IMR-90 (cell line): Measurements from ENCODE around the gene PDLIM1. TPM values are rescaled to one million over a fixed set of nuclear protein-coding genes. Genes with fewer than 3 reads are reported as not detected.
"Not testable (repeated sequence)": the region's sequence is repeated elsewhere in the genome, so short reads cannot be mapped to it uniquely, and the experiment has no call there.

Experiments used
- ATAC-seq: fragments of 200-7000 bp; cut with Tn5 transposase; 2 replicates; pipeline ENCODE4 v1.9.1; 2020; ENCODE audit warnings: low read depth, mild to moderate bottlenecking, moderate library complexity
- BruUV-seq: library from RNA; stranded (reverse); fragments of 400-500 nt; replicated peaks from 2 replicates; lab custom pipeline; 2021; lab: Mats Ljungman, UMichigan
- CTCF ChIA-PET: fragments of 300-600 bp; formaldehyde crosslinking; extraction: SDS; loops from one replicate; lab custom pipeline; 2021; ENCODE audit warnings: antibody characterized with exemption; lab: Yijun Ruan, JAX
- POLR2A ChIA-PET: fragments of 300-600 bp; sonication (Branson Sonifier 250); formaldehyde crosslinking; loops from one replicate; lab custom pipeline; 2022; ENCODE audit warnings: antibody characterized with exemption; ENCODE audit not compliant: unreplicated experiment; lab: Charles Lee
- DNase-seq: peaks from one replicate; pipeline ENCODE4 v3.0.0; 2013
- H2AFZ ChIP-seq: replicated peaks from 2 replicates; pipeline ENCODE3; 2013; ENCODE audit warnings: low read length, mild to moderate bottlenecking; ENCODE audit not compliant: poor library complexity
- H2AK5ac ChIP-seq: 2 replicates; pipeline ENCODE4 v1.6.1; 2013; ENCODE audit warnings: low read depth, low read length, inconsistent platforms
- H2AK9ac ChIP-seq: replicated peaks from 2 replicates; pipeline ENCODE3; 2013; ENCODE audit warnings: mild to moderate bottlenecking, low read depth, low read length, moderate library complexity; ENCODE audit not compliant: poor library complexity
- H2BK120ac ChIP-seq: 2 replicates; pipeline ENCODE4 v1.6.1; 2013; ENCODE audit warnings: low read depth, low read length, inconsistent platforms
- H2BK15ac ChIP-seq: 3 replicates; pipeline ENCODE4 v1.6.1; 2013; ENCODE audit warnings: low read depth, low read length, inconsistent platforms
- H2BK20ac ChIP-seq: 2 replicates; pipeline ENCODE4 v1.6.1; 2013; ENCODE audit warnings: low read depth, mild to moderate bottlenecking, inconsistent platforms, low read length, moderate library complexity
- H2BK5ac ChIP-seq: 2 replicates; pipeline ENCODE4 v1.6.1; 2013; ENCODE audit warnings: mild to moderate bottlenecking, low read depth, low read length, inconsistent platforms; ENCODE audit not compliant: poor library complexity, severe bottlenecking
- H3K14ac ChIP-seq: replicated peaks from 2 replicates; pipeline ENCODE4 v1.6.1; 2013; ENCODE audit warnings: low read depth, low read length, inconsistent platforms
- H3K18ac ChIP-seq: 2 replicates; pipeline ENCODE4 v1.6.1; 2013; ENCODE audit warnings: low read depth, low read length, control low read depth
- H3K23ac ChIP-seq: 2 replicates; pipeline ENCODE4 v1.6.1; 2013; ENCODE audit warnings: low read depth, low read length, inconsistent platforms
- H3K27ac ChIP-seq: 2 replicates; pipeline ENCODE4 v1.5.1; 2013; ENCODE audit warnings: mild to moderate bottlenecking, control low read depth, low read length; ENCODE audit not compliant: insufficient read depth
- H3K27me3 ChIP-seq: 2 replicates; pipeline ENCODE4 v1.6.1; 2013; ENCODE audit warnings: low read length; ENCODE audit not compliant: control insufficient read depth, insufficient read depth
- H3K36me3 ChIP-seq: 2 replicates; pipeline ENCODE4 v1.6.1; 2013; ENCODE audit warnings: low read length, mixed read lengths; ENCODE audit not compliant: control insufficient read depth, insufficient read depth
- H3K4ac ChIP-seq: 2 replicates; pipeline ENCODE4 v1.6.1; 2013; ENCODE audit warnings: low read depth, low read length, inconsistent platforms
- H3K4me1 ChIP-seq: 2 replicates; pipeline ENCODE4 v1.6.1; 2013; ENCODE audit warnings: low read length, mixed read lengths; ENCODE audit not compliant: control insufficient read depth, insufficient read depth
- H3K4me2 ChIP-seq: 2 replicates; pipeline ENCODE4 v1.6.1; 2013; ENCODE audit warnings: low read depth, mild to moderate bottlenecking, control low read depth, low read length, moderate library complexity
- H3K4me3 ChIP-seq: 2 replicates; pipeline ENCODE4 v1.5.1; 2013; ENCODE audit warnings: low read depth, mild to moderate bottlenecking, control low read depth, low read length, moderate library complexity; ENCODE audit not compliant: insufficient read depth
- H3K56ac ChIP-seq: 2 replicates; pipeline ENCODE4 v1.6.1; 2013; ENCODE audit warnings: low read length, inconsistent platforms; ENCODE audit not compliant: insufficient read depth; ENCODE audit errors: extremely low read depth
- H3K79me1 ChIP-seq, 2 experiments: 2 replicates each; pipeline ENCODE4 v1.6.1; 2013; ENCODE audit warnings: low read length in 2 of 2, inconsistent platforms in 1 of 2, low read depth in 1 of 2
- H3K9ac ChIP-seq: 2 replicates; pipeline ENCODE4 v1.6.1; 2013; ENCODE audit warnings: low read depth, low read length, control low read depth
- H3K9me1 ChIP-seq: 2 replicates; pipeline ENCODE4 v1.6.1; 2013; ENCODE audit warnings: low read length, inconsistent platforms; ENCODE audit not compliant: insufficient read depth
- H3K9me3 ChIP-seq: 2 replicates; pipeline ENCODE4 v1.6.1; 2013; ENCODE audit warnings: low read length; ENCODE audit not compliant: control insufficient read depth, insufficient read depth
- H4K20me1 ChIP-seq: 2 replicates; pipeline ENCODE4 v1.6.1; 2013; ENCODE audit warnings: low read length, inconsistent platforms; ENCODE audit not compliant: insufficient read depth
- H4K5ac ChIP-seq: 2 replicates; pipeline ENCODE4 v1.6.1; 2013; ENCODE audit warnings: mild to moderate bottlenecking, low read depth, low read length, control low read depth
- H4K8ac ChIP-seq, 2 experiments: 2 replicates each; pipeline ENCODE4 v1.6.1; 2013; ENCODE audit warnings: low read depth in 2 of 2, low read length in 2 of 2, control low read depth in 1 of 2, inconsistent platforms in 1 of 2
- H4K91ac ChIP-seq: 2 replicates; pipeline ENCODE4 v1.6.1; 2013; ENCODE audit warnings: low read depth, low read length, inconsistent platforms; ENCODE audit not compliant: insufficient read depth
- WGBS, 2 experiments: methylation state at CpG; one replicate each; pipeline versions ENCODE4 v1.1.5 to v1.1.7; 2013; ENCODE audit warnings: missing lambda C conversion rate in 2 of 2; ENCODE audit not compliant: insufficient read length in 1 of 2; ENCODE audit errors: extremely low coverage in 2 of 2; 5-methylcytosine and 5-hydroxymethylcytosine counted together
- dilution Hi-C: fragments of 300-500 bp; cut with HindIII; formaldehyde crosslinking; loops from one replicate; pipeline ENCODE4 v1.14.3; 2018; ENCODE audit warnings: low sequenced_read_pairs; ENCODE audit not compliant: unreplicated experiment
- in situ Hi-C: fragments of 300-500 bp; cut with MboI; formaldehyde crosslinking; loops from 3 replicates; pipeline ENCODE4 v1.14.3; 2019; ENCODE audit warnings: low sequenced_read_pairs, inconsistent platforms, mixed read lengths
- intact Hi-C: fragments of 100-400 bp; cut with micrococcal nuclease; formaldehyde crosslinking; loops from 2 replicates; pipeline ENCODE4 v1.10.0; 2022
- polyA plus RNA-seq, 3 experiments: library from polyadenylated mRNA; depleted of rRNA; stranded (reverse); fragments of >200 nt; gene quantifications; 2 replicates each; pipeline ENCODE4 v1.2.3, GENCODE V29; 2012; ENCODE audit warnings: low replicate concordance in 1 of 3
- total RNA-seq: library from RNA; depleted of rRNA; stranded (reverse); fragments of >200 nt; gene quantifications from 2 replicates; pipeline ENCODE4 v1.2.3, GENCODE V29; 2012

The PDLIM1 gene
- total and polyA plus RNA-seq, 2 of the 4 experiments (the other 2 are of a cell fraction), result 30.1 to 187 TPM

GRCh38 chr10:95228934-95229723 is 61.7 kb downstream of the PDLIM1 start:
- peaks cover 0 to 27% of the 10 kb centered on the region in 2 experiments; a peak in 2 of 4 replicates for H3K79me1 ChIP-seq
- H3K4me1 ChIP-seq, result peaks cover 16% of the 10 kb centered on the region
- H3K9me3 ChIP-seq, H3K27me3 ChIP-seq, POLR2A ChIA-PET, dilution Hi-C loops, H3K9me1 ChIP-seq, in situ Hi-C loops, BruUV-seq, intact Hi-C loops, H2AK9ac ChIP-seq, H2AFZ ChIP-seq, H4K20me1 ChIP-seq, H3K4me3 ChIP-seq, ATAC-seq, H3K9ac ChIP-seq, DNase-seq: not testable (repeated sequence)
- H3K14ac ChIP-seq, result peak overlapping the region; percentile 63; the same call in 1 of the 2 replicates
- H2BK120ac ChIP-seq, result peak overlapping the region; percentile 91
- peak overlapping the region; percentile 10 to 84 for H4K8ac ChIP-seq
- H4K91ac ChIP-seq, result peak overlapping the region; percentile 68; the same call in 1 of the 2 replicates
- H2BK20ac ChIP-seq, result peak overlapping the region; percentile 88
- peak overlapping the region; percentile 57; the same call in 1 of the 2 replicates for H3K23ac ChIP-seq
- peak overlapping the region; percentile 83 for H3K4ac ChIP-seq
- H3K18ac ChIP-seq, result peak overlapping the region; percentile 91
- CTCF ChIA-PET, result interaction anchor here (0.6 to 1.7 kb wide), 3 partner anchors 14 to 1675 kb away, joined by 3 to 5 read pairs (median 5); no protein-coding TSS in a partner anchor
- WGBS, 2 experiments, result no CpG with 5 or more reads among the region's 14 CpGs
- H4K5ac ChIP-seq, result peak overlapping the region; percentile 82
- H2AK5ac ChIP-seq, result peak overlapping the region; percentile 84
- peak overlapping the region; percentile 99 for H2BK5ac ChIP-seq
- H3K4me2 ChIP-seq, result peak overlapping the region; percentile 81; the same call in 1 of the 2 replicates
- peak overlapping the region; percentile 79 for H3K56ac ChIP-seq
- H2BK15ac ChIP-seq, result peak overlapping the region; percentile 58; the same call in 1 of the 3 replicates
- peak overlapping the region; percentile 81 for H3K27ac ChIP-seq
- H3K36me3 ChIP-seq, result peaks cover 18% of the 10 kb centered on the region
